Measurements from ENCODE around the gene HEXD. TPM values are rescaled to one million over a fixed set of nuclear protein-coding genes. Genes with fewer than 3 reads are reported as not detected.

The HEXD gene
- polyA plus RNA-seq, 1 experiment: 9.1 TPM

- ChIA-PET POLR2A (no interaction called here), CTCF (interaction anchor here (1.1 kb wide), 1 partner anchor 63 kb away, joined by 3 read pairs; no protein-coding TSS in a partner anchor)
- DNase-seq (ENCODE audit: low read depth, low spot score): no peak
- Histone ChIP-seq H3K27me3 (ENCODE audit: control insufficient read depth, insufficient read depth, low read length) (no peaks in the 10 kb centered on the region), H3K9me3 (ENCODE audit: control insufficient read depth, insufficient read depth, low read length) (no peaks in the 10 kb centered on the region; the same call in 1 of the 2 replicates), H3K27ac (ENCODE audit: low read depth, low read length) (no peak overlapping the region), H3K4me3 (ENCODE audit: low read depth, low read length) (no peak overlapping the region)
- TF ChIP-seq CTCF (IDR thresholded peaks at IDR 0.05; ENCODE audit: low read depth, low read length): no peak
Measured at GRCh38 chr17:82491533-82491932, 73.4 kb downstream of the HEXD start.

Small RNAs within 50 kb of the gene (small RNA-seq; reads per million reads assigned to genes)
- not detected for gene RF00019 (ENCODE audit: insufficient read length, low read depth)

Other genes starting within 250 kb of the HEXD start
- 11.1 and 13.2 TPM in 2 replicates for gene CCDC57, start 205.5 kb upstream of the HEXD start, polyA plus RNA-seq (2011; rRNA removed)
- 61.7 and 80.3 TPM in 2 replicates for gene SLC16A3, start 189.3 kb upstream of the HEXD start, polyA plus RNA-seq (2011; rRNA removed)
- 74.4 and 89.9 TPM in 2 replicates for gene CSNK1D, start 144.6 kb upstream of the HEXD start, polyA plus RNA-seq (2011; rRNA removed)
- 0.11 TPM in 2 replicates for gene CD7, start 100.7 kb upstream of the HEXD start, polyA plus RNA-seq (2011; rRNA removed)
- 8.0 and 12.5 TPM in 2 replicates for gene SECTM1, start 84.6 kb upstream of the HEXD start, polyA plus RNA-seq (2011; rRNA removed)
- gene TEX19, start 59.1 kb upstream of the HEXD start, polyA plus RNA-seq (2011; rRNA removed): 0.04 and 0.10 TPM in 2 replicates
- gene UTS2R, start 46.6 kb upstream of the HEXD start, polyA plus RNA-seq (2011; rRNA removed): not detected in 2 replicates
- gene OGFOD3, start 239 bp downstream of the HEXD start, polyA plus RNA-seq (2011; rRNA removed): 22.8 and 29.5 TPM in 2 replicates
- 74.8 and 82.6 TPM in 2 replicates for gene CYBC1, start 32.4 kb downstream of the HEXD start, polyA plus RNA-seq (2011; rRNA removed)
- gene NARF, start 40.4 kb downstream of the HEXD start, polyA plus RNA-seq (2011; rRNA removed): 76.1 and 82.4 TPM in 2 replicates
- 21.7 and 24.3 TPM in 2 replicates for gene FOXK2, start 101.4 kb downstream of the HEXD start, polyA plus RNA-seq (2011; rRNA removed)
- gene WDR45B, start 230.1 kb downstream of the HEXD start, polyA plus RNA-seq (2011; rRNA removed): 105 and 108 TPM in 2 replicates